BJ (cell line): ENCODE measurements around the gene CEP85L. TPM values are rescaled to one million over a fixed set of nuclear protein-coding genes. Genes with fewer than 3 reads are reported as not detected.

Experiments
- CTCF ChIA-PET: fragments of 350-600 bp; formaldehyde crosslinking; extraction: SDS; loops from one replicate; lab custom pipeline; 2021; ENCODE audit warnings: antibody characterized with exemption, inconsistent platforms; lab: Yijun Ruan, JAX
- POLR2A ChIA-PET: fragments of 300-600 bp; sonication (Branson Sonifier 250); formaldehyde crosslinking; extraction: SDS; loops from one replicate; lab custom pipeline; 2021; ENCODE audit warnings: antibody characterized with exemption; lab: Charles Lee
- DNase-seq: peaks from one replicate; pipeline ENCODE4 v3.0.0-alpha.2; 2011; ENCODE audit warnings: low read depth
- H3K27me3 ChIP-seq: 2 replicates; pipeline ENCODE4 v1.6.0; 2011; ENCODE audit warnings: low read length; ENCODE audit not compliant: control insufficient read depth, insufficient read depth
- H3K36me3 ChIP-seq: 2 replicates; pipeline ENCODE4 v1.5.1; 2011; ENCODE audit warnings: low read length; ENCODE audit not compliant: control insufficient read depth, insufficient read depth
- H3K4me3 ChIP-seq: 2 replicates; pipeline ENCODE4 v1.5.1; 2011; ENCODE audit warnings: low read depth, mild to moderate bottlenecking, control low read depth, low read length
- polyA plus RNA-seq: library from polyadenylated mRNA; depleted of rRNA; stranded (reverse); fragments of >200 nt; gene quantifications from 2 replicates; pipeline ENCODE4 v1.2.3, GENCODE V29; 2011
- TF ChIP-seq, protein P1 (sequence below): IDR thresholded peaks from 2 replicates; pipeline ENCODE4 v1.5.1; 2011; ENCODE audit warnings: low read depth, mild to moderate bottlenecking, control low read depth, inconsistent platforms, low read length, moderate library complexity; ENCODE audit not compliant: insufficient read depth

Gene CEP85L
- polyA plus RNA-seq, 1 experiment: 2.6 TPM

DNA sequence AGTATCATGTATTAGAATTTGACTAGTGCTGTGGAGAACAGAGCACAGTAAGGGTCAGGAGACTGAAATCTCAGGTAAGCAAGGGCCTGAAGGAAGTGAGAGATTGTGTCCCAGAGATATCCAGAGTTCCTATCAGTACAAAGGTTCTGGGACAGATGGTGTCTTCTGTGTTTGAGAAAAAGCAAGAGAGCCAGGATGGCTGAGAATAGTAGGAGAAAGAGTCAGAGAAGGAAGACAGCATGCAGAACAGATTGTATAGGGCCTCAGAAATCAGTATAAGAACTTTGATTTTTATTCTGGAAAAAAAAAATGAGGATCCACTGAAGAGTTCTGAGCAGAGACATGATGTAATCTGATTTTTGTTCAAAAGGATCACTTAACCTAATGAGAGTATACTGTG is 178.1 kb downstream of the CEP85L start:
- DNase-seq: no peak
- TF ChIP-seq, protein P1, sequence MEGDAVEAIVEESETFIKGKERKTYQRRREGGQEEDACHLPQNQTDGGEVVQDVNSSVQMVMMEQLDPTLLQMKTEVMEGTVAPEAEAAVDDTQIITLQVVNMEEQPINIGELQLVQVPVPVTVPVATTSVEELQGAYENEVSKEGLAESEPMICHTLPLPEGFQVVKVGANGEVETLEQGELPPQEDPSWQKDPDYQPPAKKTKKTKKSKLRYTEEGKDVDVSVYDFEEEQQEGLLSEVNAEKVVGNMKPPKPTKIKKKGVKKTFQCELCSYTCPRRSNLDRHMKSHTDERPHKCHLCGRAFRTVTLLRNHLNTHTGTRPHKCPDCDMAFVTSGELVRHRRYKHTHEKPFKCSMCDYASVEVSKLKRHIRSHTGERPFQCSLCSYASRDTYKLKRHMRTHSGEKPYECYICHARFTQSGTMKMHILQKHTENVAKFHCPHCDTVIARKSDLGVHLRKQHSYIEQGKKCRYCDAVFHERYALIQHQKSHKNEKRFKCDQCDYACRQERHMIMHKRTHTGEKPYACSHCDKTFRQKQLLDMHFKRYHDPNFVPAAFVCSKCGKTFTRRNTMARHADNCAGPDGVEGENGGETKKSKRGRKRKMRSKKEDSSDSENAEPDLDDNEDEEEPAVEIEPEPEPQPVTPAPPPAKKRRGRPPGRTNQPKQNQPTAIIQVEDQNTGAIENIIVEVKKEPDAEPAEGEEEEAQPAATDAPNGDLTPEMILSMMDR: no peak
- H3K36me3 ChIP-seq: no peaks in the 10 kb centered on the region
- ChIA-PET POLR2A (no interaction called here), CTCF (no interaction called here)
- H3K4me3 ChIP-seq: no peak overlapping the region
- no peaks in the 10 kb centered on the region for H3K27me3 ChIP-seq

- Histone ChIP-seq H3K27me3 (no peaks in the 10 kb centered on the region), H3K36me3 (peaks cover 2% of the 10 kb centered on the region; the same call in 1 of the 2 replicates), H3K4me3 (no peak overlapping the region)
- DNase-seq: no peak
- ChIA-PET CTCF (no interaction called here), POLR2A (no interaction called here)
- TF ChIP-seq, protein P1: no peak
Observed at GRCh38 chr6:118469468-118469867, 181.9 kb downstream of the CEP85L start.

GRCh38 chr6:118468682-118469465 is 182.5 kb downstream of the CEP85L start:
- H3K4me3 ChIP-seq: no peak overlapping the region
- TF ChIP-seq, protein P1: no peak
- DNase-seq: no peak
- POLR2A ChIA-PET: no interaction called here
- CTCF ChIA-PET: interaction anchor here (0.6 kb wide), 1 partner anchor 8 kb away, joined by 3 read pairs; no protein-coding TSS in a partner anchor
- H3K36me3 ChIP-seq: peaks cover 2% of the 10 kb centered on the region; the same call in 1 of the 2 replicates
- H3K27me3 ChIP-seq: no peaks in the 10 kb centered on the region

DNA sequence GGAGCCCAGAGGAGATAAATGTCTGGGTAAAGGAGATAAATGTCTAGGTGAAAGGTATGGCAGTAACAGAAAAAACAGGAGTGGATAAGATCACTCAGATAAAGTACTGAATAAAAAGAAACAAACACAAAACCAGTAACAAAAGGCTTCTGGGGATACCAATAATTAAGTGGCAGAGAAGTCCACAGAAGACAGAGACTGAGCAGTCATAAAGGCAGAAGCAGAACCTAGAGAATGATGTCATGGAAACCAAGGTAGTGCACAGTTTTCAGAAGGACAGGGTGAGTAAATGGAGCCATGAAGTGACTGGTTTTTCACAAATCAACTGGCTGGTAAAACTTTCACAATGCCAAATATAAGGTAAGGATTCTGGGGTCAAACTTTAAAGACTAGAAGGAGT is 184.2 kb downstream of the CEP85L start:
- Histone ChIP-seq H3K4me3 (no peak overlapping the region), H3K27me3 (no peaks in the 10 kb centered on the region), H3K36me3 (peaks cover 2% of the 10 kb centered on the region; the same call in 1 of the 2 replicates)
- DNase-seq: no peak
- CTCF ChIA-PET: no interaction called here
- TF ChIP-seq, protein P1: no peak
- POLR2A ChIA-PET: no interaction called here

DNA sequence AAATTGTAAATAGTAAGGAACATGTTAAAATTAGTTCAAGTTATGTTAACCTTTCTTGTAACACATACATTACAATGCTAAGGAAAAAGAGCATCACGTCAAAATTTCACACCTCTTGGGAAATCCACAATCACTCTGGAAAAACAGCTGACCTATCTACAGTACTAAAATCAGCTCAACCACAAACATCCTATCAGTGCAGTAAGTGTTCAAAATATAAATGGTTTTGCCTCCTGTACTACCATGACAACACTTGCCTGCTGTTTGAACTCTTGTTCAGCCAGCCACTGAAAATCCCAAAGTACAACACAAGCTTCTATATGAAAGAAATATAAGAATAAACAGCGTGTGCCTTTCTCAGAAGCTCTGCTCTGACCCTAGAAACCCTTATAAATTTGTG is 186.8 kb downstream of the CEP85L start:
- peaks cover 2% of the 10 kb centered on the region; the same call in 1 of the 2 replicates for H3K36me3 ChIP-seq
- no peak overlapping the region for H3K4me3 ChIP-seq
- TF ChIP-seq, protein P1: no peak
- ChIA-PET POLR2A (no interaction called here), CTCF (no interaction called here)
- no peak for DNase-seq
- H3K27me3 ChIP-seq: no peaks in the 10 kb centered on the region
